ENCODE measurements around the gene MAP4K4.
A peak's percentile ranks its signal among the peaks of the same experiment; 100 is the strongest.

The MAP4K4 gene

DNA sequence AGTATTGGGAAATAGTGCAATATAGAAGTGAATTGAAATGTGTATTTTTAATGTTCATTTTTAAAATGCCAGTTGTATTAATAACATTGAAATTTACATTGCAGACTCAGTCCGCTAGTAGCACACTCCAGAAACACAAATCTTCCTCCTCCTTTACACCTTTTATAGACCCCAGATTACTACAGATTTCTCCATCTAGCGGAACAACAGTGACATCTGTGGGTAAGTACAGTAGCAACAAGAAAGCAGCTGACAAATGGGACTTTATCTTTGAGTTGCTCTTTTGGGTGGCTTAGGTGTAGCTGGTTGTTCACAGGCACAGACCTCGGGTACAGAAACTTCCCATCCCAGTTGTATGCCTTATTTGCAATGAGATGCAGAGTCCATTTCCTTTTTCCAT is 176.0 kb downstream of the MAP4K4 start:
- DNase-seq (ENCODE audit: low read depth), result no peak

DNA sequence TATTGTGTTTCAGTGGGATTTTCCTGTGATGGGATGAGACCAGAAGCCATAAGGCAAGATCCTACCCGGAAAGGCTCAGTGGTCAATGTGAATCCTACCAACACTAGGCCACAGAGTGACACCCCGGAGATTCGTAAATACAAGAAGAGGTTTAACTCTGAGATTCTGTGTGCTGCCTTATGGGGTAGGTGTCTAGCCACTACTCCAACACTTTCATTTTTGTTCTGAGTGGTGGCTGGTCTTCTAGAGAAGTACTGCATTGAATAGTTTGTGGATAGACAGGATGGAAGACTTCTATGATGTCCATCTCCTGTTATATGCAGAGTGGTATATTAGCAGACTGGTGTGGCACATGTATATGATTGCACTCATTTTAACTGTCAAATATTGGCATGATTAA is 176.6 kb downstream of the MAP4K4 start:
- no peak for DNase-seq (ENCODE audit: low read depth)

DNA sequence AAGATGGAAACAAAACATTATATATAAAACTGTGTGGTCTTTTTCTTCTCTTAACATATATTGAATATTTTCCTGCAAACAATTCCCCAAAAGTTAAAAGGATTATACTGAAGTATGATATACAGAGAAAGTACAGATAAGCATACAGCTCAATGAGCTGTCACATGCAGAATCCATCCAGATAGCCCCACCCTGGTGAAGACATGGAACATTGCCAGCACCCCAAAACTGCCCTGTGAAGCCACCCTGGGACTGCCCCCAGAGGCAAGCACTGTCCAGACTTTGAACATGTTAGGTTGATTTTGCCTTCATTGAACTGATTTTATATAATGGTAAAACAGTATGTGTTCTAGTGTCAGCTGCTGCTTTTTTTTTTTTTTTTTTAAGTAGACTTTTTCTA is 182.0 kb downstream of the MAP4K4 start:
- DNase-seq (ENCODE audit: low read depth), result no peak

DNA sequence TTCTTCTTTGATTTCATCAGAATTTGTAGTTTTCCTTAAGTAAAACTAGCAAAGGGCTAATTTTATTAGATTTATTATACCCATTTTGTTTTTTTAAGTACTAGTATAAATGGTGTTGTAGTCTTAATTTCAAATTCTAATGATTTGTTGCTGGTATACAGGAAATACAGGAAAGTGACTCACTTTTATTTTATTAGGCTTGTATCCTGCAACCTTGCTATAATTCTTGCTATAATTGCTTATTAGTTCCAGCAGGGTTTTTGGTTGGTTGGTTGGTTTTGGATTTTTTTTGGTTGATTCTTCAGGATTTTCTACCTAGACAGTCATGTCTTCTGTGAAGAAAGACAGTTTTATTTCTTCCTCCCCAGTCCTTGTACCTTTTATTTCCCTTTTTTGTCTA is 183.6 kb downstream of the MAP4K4 start:
- no peak for DNase-seq (ENCODE audit: low read depth)

- DNase-seq (ENCODE audit: low read depth), result no peak
Observed at GRCh38 chr2:101882769-101883307, 185.3 kb downstream of the MAP4K4 start.

DNA sequence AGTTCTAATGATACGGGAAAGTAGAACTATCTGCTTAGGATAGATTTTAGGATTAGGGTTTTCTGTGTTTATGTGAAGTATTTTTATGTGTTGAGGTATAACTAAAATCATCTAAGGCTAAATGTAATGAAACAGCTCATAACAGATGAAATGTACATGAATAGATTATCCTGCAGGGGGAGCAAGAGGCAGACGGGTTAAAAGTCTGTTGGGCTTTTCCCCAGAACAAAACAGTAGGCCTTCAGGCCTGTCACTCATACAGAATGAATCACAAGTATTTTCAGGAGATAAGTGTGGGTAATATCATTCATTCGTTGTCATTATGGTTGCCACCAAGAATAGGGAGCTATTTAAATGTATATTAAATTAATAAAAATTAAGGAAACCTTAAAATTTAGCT is 186.4 kb downstream of the MAP4K4 start:
- DNase-seq (ENCODE audit: low read depth), result peak; percentile 20

- no peak for DNase-seq (ENCODE audit: low read depth)
Observed at GRCh38 chr2:101884423-101884822, 186.9 kb downstream of the MAP4K4 start.

DNA sequence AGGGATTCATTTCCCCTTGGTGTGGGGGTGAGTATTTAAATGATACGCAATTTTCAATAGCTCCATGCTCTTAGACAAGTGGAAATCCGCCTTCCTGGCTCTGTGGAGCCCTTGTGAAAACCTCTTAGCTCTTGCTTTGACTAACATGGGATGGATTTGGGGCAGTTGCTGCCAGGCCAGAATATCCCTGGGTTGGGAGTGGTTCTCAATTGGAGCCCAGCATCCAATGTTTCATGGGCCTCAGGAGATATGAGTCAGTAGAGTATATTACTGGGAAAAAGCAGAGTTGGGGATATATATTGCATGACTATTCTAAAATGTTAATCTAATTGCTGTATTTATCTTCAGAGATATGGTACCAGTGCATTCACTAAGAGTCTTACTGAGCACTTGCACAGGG is 189.8 kb downstream of the MAP4K4 start:
- DNase-seq (ENCODE audit: low read depth), result no peak

DNA sequence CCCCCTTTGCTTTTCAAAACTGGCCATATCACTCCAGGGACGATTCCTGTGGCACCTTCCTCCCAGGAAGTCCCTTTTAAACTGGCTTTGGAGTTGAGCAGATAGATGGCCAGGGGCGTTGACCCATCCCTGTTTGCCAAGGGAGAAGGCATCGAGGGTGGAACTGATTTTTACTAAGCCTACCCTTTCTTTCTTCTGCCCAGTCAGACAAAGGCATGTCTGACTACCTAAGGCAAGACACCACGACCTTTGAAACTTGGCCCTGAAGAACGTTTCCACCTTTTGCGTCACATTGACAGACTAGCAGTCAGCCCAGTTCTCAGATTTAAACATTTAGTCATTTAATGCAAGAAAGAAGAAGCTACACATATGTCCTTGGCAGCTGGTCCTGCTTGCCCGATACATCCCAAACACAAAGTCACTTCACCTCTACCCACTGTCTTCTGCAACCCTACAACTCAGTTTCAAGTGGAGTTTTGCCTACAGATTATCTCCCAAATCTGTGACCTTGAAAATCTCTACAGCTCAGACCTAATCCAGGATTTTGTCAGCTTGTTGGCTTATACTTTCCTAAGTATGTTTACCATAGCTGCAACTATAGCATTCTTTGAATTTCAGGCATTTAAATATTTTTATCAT is 192.1 kb downstream of the MAP4K4 start:
- DNase-seq (ENCODE audit: low read depth), result no peak

DNA sequence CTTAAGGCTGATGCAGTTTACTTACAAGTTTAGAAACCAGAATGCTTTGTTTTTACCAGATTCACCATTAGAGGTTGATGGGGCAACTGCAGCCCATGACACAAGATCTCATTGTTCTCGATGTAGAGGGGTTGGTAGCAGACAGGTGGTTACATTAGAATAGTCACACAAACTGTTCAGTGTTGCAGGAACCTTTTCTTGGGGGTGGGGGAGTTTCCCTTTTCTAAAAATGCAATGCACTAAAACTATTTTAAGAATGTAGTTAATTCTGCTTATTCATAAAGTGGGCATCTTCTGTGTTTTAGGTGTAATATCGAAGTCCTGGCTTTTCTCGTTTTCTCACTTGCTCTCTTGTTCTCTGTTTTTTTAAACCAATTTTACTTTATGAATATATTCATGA is 194.9 kb downstream of the MAP4K4 start:
- DNase-seq (ENCODE audit: low read depth), result no peak

- DNase-seq (ENCODE audit: low read depth), result no peak
Observed at GRCh38 chr2:101893681-101894381, 196.3 kb downstream of the MAP4K4 start.

DNA sequence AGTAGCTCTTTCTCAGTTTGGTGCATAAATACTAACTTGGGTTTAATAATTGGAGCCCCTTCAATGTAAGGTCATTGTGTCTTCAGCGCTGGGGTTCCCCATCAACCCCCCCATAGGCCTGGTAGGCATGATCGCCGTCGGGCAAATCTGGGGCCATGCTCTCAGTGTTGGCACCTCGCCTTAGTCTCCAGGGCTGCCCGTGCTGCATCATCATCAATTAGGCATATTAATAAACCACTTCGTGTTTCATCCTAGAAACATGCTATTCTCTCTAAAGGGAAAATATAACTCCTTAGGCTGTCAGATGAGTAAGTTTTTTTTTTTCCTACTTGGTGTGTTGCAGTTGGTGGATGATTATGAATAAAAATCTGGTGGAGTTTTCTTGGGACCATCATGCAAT is 197.5 kb downstream of the MAP4K4 start:
- DNase-seq (ENCODE audit: low read depth), result no peak

- no peak for DNase-seq (ENCODE audit: low read depth)
Observed at GRCh38 chr2:101895819-101896322, 198.4 kb downstream of the MAP4K4 start.

GRCh38 chr2:101897301-101897700 is 199.8 kb downstream of the MAP4K4 start:
- DNase-seq (ENCODE audit: low read depth), result no peak

DNA sequence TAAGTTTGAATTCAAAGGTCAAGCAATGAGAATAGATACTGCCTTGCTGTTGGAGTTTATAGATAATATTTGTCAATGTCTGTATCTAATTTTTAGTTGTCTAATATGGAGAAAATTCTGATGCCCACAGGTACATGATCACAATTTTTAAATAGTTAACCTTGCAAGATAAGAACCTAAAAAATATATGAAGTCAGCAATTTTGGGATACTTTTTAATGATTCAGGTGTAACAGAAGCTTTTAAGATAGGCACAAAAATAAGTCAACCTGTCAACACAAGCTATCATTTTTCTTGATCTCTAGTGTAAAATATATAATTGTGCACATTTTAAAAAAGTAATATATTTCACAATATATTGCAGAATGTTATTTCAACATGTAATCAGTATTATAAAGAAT is 201.8 kb downstream of the MAP4K4 start:
- DNase-seq (ENCODE audit: low read depth), result no peak

- no peak for DNase-seq (ENCODE audit: low read depth)
Observed at GRCh38 chr2:101899871-101900270, 202.4 kb downstream of the MAP4K4 start.

GRCh38 chr2:101900375-101900774 is 202.9 kb downstream of the MAP4K4 start:
- no peak for DNase-seq (ENCODE audit: low read depth)

GRCh38 chr2:101901241-101901640 is 203.7 kb downstream of the MAP4K4 start:
- no peak for DNase-seq (ENCODE audit: low read depth)

GRCh38 chr2:101902169-101902568 is 204.7 kb downstream of the MAP4K4 start:
- no peak for DNase-seq (ENCODE audit: low read depth)

- no peak for DNase-seq (ENCODE audit: low read depth)
Observed at GRCh38 chr2:101904916-101905315, 207.4 kb downstream of the MAP4K4 start.

DNA sequence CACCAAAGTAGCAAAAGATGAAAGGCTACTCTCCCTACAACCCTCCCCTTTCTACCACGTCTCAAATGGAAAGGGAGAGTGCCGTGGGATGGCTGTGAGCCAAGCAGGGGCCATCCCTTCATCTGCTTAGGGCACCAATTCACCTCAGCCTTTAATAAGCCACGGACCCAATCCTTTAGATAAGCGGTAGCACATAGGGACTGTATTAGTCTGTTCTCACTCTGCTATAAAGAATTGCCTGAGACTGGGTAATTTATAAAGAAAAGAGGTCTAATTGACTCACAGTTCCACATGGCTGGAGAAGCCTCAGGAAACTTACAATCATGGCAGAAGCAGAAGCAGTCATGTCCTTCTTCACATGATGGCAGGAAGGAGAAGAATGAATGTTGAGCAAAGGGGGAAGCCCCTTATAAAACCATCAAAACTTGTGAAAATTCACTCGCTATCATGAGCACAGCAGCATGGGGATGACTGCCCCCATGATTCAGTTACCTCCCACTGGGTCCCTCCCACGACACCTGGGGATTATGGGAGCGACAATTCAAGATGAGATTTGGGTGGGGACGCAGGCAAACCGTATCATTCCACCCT is 208.3 kb downstream of the MAP4K4 start:
- no peak for DNase-seq (ENCODE audit: low read depth)

GRCh38 chr2:101909760-101910159 is 212.3 kb downstream of the MAP4K4 start:
- DNase-seq (ENCODE audit: low read depth), result no peak

DNA sequence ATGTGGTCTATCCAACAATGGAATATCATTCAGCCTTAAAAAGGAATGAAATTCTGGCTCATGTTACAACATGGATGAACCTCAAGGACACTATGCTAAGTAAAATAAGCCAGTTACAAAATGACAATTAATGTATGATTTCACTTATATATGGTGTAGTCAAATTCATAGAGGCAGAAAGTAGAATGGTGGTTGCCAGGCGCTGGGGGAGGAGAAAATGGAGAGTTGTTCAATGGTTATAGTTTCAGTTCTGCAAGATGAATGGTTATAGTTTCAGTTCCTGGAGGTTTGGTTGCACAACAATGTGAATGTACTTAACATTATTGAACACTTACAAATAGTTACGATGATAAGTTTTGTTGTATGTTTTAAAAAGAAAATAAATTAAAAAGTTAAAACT is 215.0 kb downstream of the MAP4K4 start:
- no peak for DNase-seq (ENCODE audit: low read depth)

Data from HS-27A (cell line).